ENCODE measurements around the gene PFKFB2.

The PFKFB2 gene

DNA sequence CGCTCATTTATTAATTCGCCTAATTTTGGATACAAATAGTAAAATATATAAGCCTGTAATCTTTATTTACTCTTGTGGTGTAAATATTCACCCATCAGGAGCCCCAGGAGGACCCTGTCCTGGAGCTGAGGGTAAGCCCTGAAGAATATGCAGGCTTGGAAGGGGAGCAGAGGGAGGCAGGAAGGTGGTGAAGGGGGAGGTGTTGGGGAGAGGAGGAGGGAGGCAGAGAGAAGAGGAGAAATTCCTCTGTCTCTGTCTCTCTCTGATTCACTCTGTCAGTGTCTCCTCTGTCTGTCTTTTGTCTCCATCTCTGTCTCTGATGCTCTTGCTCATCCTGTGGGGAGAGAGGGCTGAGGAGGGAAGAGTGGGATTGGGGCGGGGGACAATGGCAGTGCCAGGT lies 32.8 kb downstream of the PFKFB2 start:
- H3K36me3 ChIP-seq (ENCODE audit: control insufficient read depth in 1 of 2, insufficient read depth in 2 of 2, low read depth in 1 of 2, low read length in 2 of 2): peaks cover 0 to 3% of the 10 kb centered on the region in 2 experiments
- H3K4me1 ChIP-seq (ENCODE audit: control insufficient read depth, insufficient read depth, low read depth, low read length): no peaks in the 10 kb centered on the region
- H2AK5ac ChIP-seq (ENCODE audit: low read length, severe bottlenecking): no peak overlapping the region
- H3K18ac ChIP-seq (ENCODE audit: low read depth in 1 of 2, low read length in 2 of 2): no peak overlapping the region
- H4K8ac ChIP-seq (ENCODE audit: low read length): no peak overlapping the region
- no peak overlapping the region for H3K9ac ChIP-seq (ENCODE audit: low read length)
- H3K27me3 ChIP-seq (ENCODE audit: control insufficient read depth in 1 of 2, insufficient read depth in 1 of 2, low read length in 2 of 2): peaks cover 0 to 3% of the 10 kb centered on the region in 2 experiments
- no peak overlapping the region for H3K23ac ChIP-seq (ENCODE audit: low read length in 2 of 2)
- H2BK120ac ChIP-seq (ENCODE audit: low read depth, low read length): no peak overlapping the region
- H3K9me3 ChIP-seq (ENCODE audit: control insufficient read depth, low read length): no peaks in the 10 kb centered on the region
- H2BK12ac ChIP-seq (ENCODE audit: low read length in 2 of 2): no peak overlapping the region
- H3K4me3 ChIP-seq (ENCODE audit: insufficient read depth in 1 of 2, low read depth in 1 of 2, low read length in 2 of 2): no peak overlapping the region
- no peaks in the 10 kb centered on the region for H3K79me1 ChIP-seq (replicated peaks; ENCODE audit: low read length, poor library complexity, severe bottlenecking)
- no peak for DNase-seq
- no peak overlapping the region for H3K14ac ChIP-seq (ENCODE audit: low read length in 2 of 2)
- no peak overlapping the region for H2BK5ac ChIP-seq (ENCODE audit: low read depth, low read length, poor library complexity, severe bottlenecking)
- 83% methylated on average over 1 of the region's 3 CpGs for WGBS
- H2AFZ ChIP-seq (ENCODE audit: low read depth, low read length): no peak overlapping the region
- H2BK15ac ChIP-seq (ENCODE audit: low read depth, poor library complexity, severe bottlenecking): no peak overlapping the region
- H3K4ac ChIP-seq (ENCODE audit: low read depth in 1 of 2, low read length in 2 of 2): no peak overlapping the region
- H3K27ac ChIP-seq (ENCODE audit: low read length, poor library complexity, severe bottlenecking): no peak overlapping the region
- no peak overlapping the region for H3K4me2 ChIP-seq (ENCODE audit: low read length, poor library complexity, severe bottlenecking)
- no peak overlapping the region for H4K91ac ChIP-seq (ENCODE audit: low read length)

DNA sequence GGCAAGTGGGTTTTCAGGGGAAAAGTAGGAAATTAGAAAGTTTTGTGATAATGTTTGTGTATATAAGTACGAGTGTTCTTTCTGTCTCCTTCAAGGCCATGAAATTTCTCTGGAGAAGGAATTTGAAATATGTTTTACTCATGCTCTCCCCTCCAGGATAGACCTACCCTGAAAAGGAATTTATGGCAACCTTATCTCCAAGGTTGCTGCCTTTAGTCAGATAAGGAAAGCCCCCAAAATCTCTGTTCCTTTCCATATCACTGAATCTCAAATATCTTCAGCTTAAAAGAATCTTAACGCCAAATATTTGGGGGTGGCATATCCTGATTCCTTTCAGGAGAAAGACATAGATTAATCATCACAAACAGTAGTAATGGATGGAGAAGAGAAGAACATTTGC lies 35.1 kb downstream of the PFKFB2 start:
- Histone ChIP-seq H3K9ac (ENCODE audit: low read length) (no peak overlapping the region), H3K4me2 (ENCODE audit: low read length, poor library complexity, severe bottlenecking) (no peak overlapping the region), H3K79me1 (replicated peaks; ENCODE audit: low read length, poor library complexity, severe bottlenecking) (no peaks in the 10 kb centered on the region), H2BK12ac (ENCODE audit: low read length in 2 of 2) (no peak overlapping the region), H2AK5ac (ENCODE audit: low read length, severe bottlenecking) (no peak overlapping the region), H2AFZ (ENCODE audit: low read depth, low read length) (no peak overlapping the region), H3K27me3 (ENCODE audit: control insufficient read depth in 1 of 2, insufficient read depth in 1 of 2, low read length in 2 of 2) (peaks cover 0 to 3% of the 10 kb centered on the region in 2 experiments), H3K23ac (ENCODE audit: low read length in 2 of 2) (no peak overlapping the region), H4K91ac (ENCODE audit: low read length) (no peak overlapping the region), H3K27ac (ENCODE audit: low read length, poor library complexity, severe bottlenecking) (no peak overlapping the region), H2BK120ac (ENCODE audit: low read depth, low read length) (no peak overlapping the region), H2BK15ac (ENCODE audit: low read depth, poor library complexity, severe bottlenecking) (no peak overlapping the region), H3K4me1 (ENCODE audit: control insufficient read depth, insufficient read depth, low read depth, low read length) (no peaks in the 10 kb centered on the region), H2BK5ac (ENCODE audit: low read depth, low read length, poor library complexity, severe bottlenecking) (no peak overlapping the region), H3K18ac (ENCODE audit: low read depth in 1 of 2, low read length in 2 of 2) (no peak overlapping the region), H3K4me3 (ENCODE audit: insufficient read depth in 1 of 2, low read depth in 1 of 2, low read length in 2 of 2) (no peak overlapping the region), H3K14ac (ENCODE audit: low read length in 2 of 2) (no peak overlapping the region), H4K8ac (ENCODE audit: low read length) (no peak overlapping the region), H3K4ac (ENCODE audit: low read depth in 1 of 2, low read length in 2 of 2) (no peak overlapping the region), H3K9me3 (ENCODE audit: control insufficient read depth, low read length) (no peaks in the 10 kb centered on the region), H3K36me3 (ENCODE audit: control insufficient read depth in 1 of 2, insufficient read depth in 2 of 2, low read depth in 1 of 2, low read length in 2 of 2) (no peaks in the 10 kb centered on the region)
- WGBS: no CpG with 5 or more reads among the region's 2 CpGs
- DNase-seq: no peak

DNA sequence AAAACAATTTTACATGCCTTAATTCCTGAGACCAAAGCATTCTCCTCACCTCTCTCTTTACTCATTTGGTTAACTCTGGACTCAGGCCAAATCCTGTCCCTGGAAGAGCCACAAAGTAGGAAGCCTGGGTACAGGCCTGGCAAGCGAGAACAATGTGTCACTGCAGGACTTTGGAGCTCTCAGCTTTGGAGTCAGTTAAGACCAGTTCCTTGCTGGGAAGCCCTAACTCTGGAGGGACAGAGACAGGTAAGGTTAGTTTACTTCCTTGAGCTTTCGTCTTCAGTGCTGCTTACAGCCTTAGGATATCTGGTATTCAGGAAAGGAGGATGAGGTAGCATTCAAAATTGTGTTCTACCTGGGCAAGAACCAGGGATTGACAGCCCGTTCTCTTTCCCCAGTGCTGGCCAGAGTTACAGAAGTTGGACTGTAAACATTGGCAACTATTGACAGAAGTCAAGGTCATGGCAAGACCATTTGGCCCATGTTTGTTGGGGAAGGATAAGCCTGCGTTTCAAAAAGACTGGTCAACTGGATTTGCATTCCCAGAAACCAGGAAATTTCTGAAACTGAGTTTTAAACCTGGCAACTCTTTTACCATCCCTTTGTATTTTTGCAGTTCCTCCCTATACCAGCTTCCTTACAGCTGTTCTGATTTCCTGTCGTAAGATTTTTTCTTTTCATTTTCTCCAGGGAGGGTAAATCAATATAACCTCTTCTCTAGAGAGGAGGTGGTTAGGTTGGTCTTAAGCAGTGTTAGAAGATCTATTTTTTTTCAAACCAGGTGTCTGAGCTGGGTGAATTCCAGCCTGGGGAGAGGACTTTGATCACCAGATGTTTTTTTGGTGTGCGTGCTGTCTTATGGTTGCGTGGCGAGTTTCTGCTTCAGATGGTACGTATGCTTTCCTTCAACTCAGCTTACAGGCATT lies 35.9 kb downstream of the PFKFB2 start, which contains the start of gene C4BPB:
C4BPB (plus strand) TSS at position 160 of the 926 bp plus-strand sequence; CDS start at position 832, 672 bp downstream.
- H3K27me3 ChIP-seq (ENCODE audit: control insufficient read depth in 1 of 2, insufficient read depth in 1 of 2, low read length in 2 of 2): no peaks in the 10 kb centered on the region
- H3K4me2 ChIP-seq (ENCODE audit: low read length, poor library complexity, severe bottlenecking): no peak within 1 kb of the TSS
- H3K4me1 ChIP-seq (ENCODE audit: control insufficient read depth, insufficient read depth, low read depth, low read length): no peaks in the 10 kb centered on the region
- H3K18ac ChIP-seq (ENCODE audit: low read depth in 1 of 2, low read length in 2 of 2): no peak within 1 kb of the TSS
- no peak within 1 kb of the TSS for H2BK15ac ChIP-seq (ENCODE audit: low read depth, poor library complexity, severe bottlenecking)
- no peak within 1 kb of the TSS for H2BK5ac ChIP-seq (ENCODE audit: low read depth, low read length, poor library complexity, severe bottlenecking)
- H3K9ac ChIP-seq (ENCODE audit: low read length): no peak within 1 kb of the TSS
- no peak within 1 kb of the TSS for H3K27ac ChIP-seq (ENCODE audit: low read length, poor library complexity, severe bottlenecking)
- no peak for DNase-seq
- H2BK120ac ChIP-seq (ENCODE audit: low read depth, low read length): no peak within 1 kb of the TSS
- H3K9me3 ChIP-seq (ENCODE audit: control insufficient read depth, low read length): no peaks in the 10 kb centered on the region
- H3K4me3 ChIP-seq (ENCODE audit: insufficient read depth in 1 of 2, low read depth in 1 of 2, low read length in 2 of 2): no peak within 1 kb of the TSS
- no peak within 1 kb of the TSS for H2BK12ac ChIP-seq (ENCODE audit: low read length in 2 of 2)
- WGBS: 91% methylated on average over 7 of the region's 9 CpGs
- H4K8ac ChIP-seq (ENCODE audit: low read length): no peak within 1 kb of the TSS
- no peak within 1 kb of the TSS for H4K91ac ChIP-seq (ENCODE audit: low read length)
- H3K23ac ChIP-seq (ENCODE audit: low read length in 2 of 2): no peak within 1 kb of the TSS
- H3K14ac ChIP-seq (ENCODE audit: low read length in 2 of 2): no peak within 1 kb of the TSS
- no peak within 1 kb of the TSS for H2AK5ac ChIP-seq (ENCODE audit: low read length, severe bottlenecking)
- H3K36me3 ChIP-seq (ENCODE audit: control insufficient read depth in 1 of 2, insufficient read depth in 2 of 2, low read depth in 1 of 2, low read length in 2 of 2): no peaks in the 10 kb centered on the region
- no peaks in the 10 kb centered on the region for H3K79me1 ChIP-seq (replicated peaks; ENCODE audit: low read length, poor library complexity, severe bottlenecking)
- no peak within 1 kb of the TSS for H2AFZ ChIP-seq (ENCODE audit: low read depth, low read length)
- no peak within 1 kb of the TSS for H3K4ac ChIP-seq (ENCODE audit: low read depth in 1 of 2, low read length in 2 of 2)

DNA sequence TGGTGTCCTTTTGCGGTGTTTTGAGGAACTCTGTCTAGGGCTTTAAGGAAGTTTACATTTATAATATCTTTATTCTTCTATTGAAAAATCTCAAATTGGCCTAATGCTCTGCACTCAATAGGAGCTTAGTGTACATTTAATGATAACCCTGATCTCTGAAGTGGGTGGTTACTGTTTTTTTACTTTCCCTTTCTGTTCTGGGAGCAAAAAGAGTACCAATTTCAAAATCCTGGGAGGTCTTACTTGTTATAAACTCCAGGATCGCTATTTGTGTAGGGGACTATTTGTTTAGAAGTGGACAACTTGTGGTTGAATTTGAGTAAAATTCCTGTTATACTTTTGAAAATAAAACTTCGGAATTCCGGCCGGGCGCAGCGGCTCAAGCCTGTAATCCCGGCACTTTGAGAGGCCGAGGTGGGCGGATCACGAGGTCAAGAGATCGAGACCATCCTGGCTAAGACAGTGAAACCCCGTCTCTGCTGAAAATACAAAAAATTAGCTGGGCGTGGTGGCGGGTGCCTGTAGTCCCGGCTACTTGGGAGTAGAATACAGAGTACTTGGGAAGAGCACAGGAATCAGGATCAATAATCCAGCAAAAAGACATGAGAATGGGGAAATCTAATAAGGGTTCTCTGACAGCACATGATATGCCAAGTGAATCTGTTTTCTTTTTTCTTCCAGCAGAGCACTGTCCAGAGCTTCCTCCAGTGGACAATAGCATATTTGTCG lies 36.7 kb downstream of the PFKFB2 start:
- no peaks in the 10 kb centered on the region for H3K36me3 ChIP-seq (ENCODE audit: control insufficient read depth in 1 of 2, insufficient read depth in 2 of 2, low read depth in 1 of 2, low read length in 2 of 2)
- H3K9me3 ChIP-seq (ENCODE audit: control insufficient read depth, low read length): no peaks in the 10 kb centered on the region
- H3K4ac ChIP-seq (ENCODE audit: low read depth in 1 of 2, low read length in 2 of 2): no peak overlapping the region
- H2BK120ac ChIP-seq (ENCODE audit: low read depth, low read length): no peak overlapping the region
- no peak overlapping the region for H3K18ac ChIP-seq (ENCODE audit: low read depth in 1 of 2, low read length in 2 of 2)
- no peak overlapping the region for H3K14ac ChIP-seq (ENCODE audit: low read length in 2 of 2)
- H2BK15ac ChIP-seq (ENCODE audit: low read depth, poor library complexity, severe bottlenecking): no peak overlapping the region
- no peak overlapping the region for H2AFZ ChIP-seq (ENCODE audit: low read depth, low read length)
- no peak overlapping the region for H3K4me3 ChIP-seq (ENCODE audit: insufficient read depth in 1 of 2, low read depth in 1 of 2, low read length in 2 of 2)
- H3K4me2 ChIP-seq (ENCODE audit: low read length, poor library complexity, severe bottlenecking): no peak overlapping the region
- H3K27ac ChIP-seq (ENCODE audit: low read length, poor library complexity, severe bottlenecking): no peak overlapping the region
- H3K27me3 ChIP-seq (ENCODE audit: control insufficient read depth in 1 of 2, insufficient read depth in 1 of 2, low read length in 2 of 2): no peaks in the 10 kb centered on the region
- no peak overlapping the region for H3K23ac ChIP-seq (ENCODE audit: low read length in 2 of 2)
- H4K91ac ChIP-seq (ENCODE audit: low read length): no peak overlapping the region
- 96% methylated on average over 16 of the region's 17 CpGs for WGBS
- H4K8ac ChIP-seq (ENCODE audit: low read length): no peak overlapping the region
- DNase-seq: no peak
- H3K4me1 ChIP-seq (ENCODE audit: control insufficient read depth, insufficient read depth, low read depth, low read length): no peaks in the 10 kb centered on the region
- H2BK5ac ChIP-seq (ENCODE audit: low read depth, low read length, poor library complexity, severe bottlenecking): no peak overlapping the region
- H2BK12ac ChIP-seq (ENCODE audit: low read length in 2 of 2): no peak overlapping the region
- H3K9ac ChIP-seq (ENCODE audit: low read length): no peak overlapping the region
- H2AK5ac ChIP-seq (ENCODE audit: low read length, severe bottlenecking): no peak overlapping the region
- H3K79me1 ChIP-seq (replicated peaks; ENCODE audit: low read length, poor library complexity, severe bottlenecking): no peaks in the 10 kb centered on the region
